ENCODE measurements around the gene RUFY3. TPM values are rescaled to one million over a fixed set of nuclear protein-coding genes. Genes with fewer than 3 reads are reported as not detected.
"Not testable (repeated sequence)": the region's sequence is repeated elsewhere in the genome, so short reads cannot be mapped to it uniquely, and the experiment has no call there.

The RUFY3 gene
- total and polyA plus RNA-seq, 2 of the 4 experiments (the other 2 are of a cell fraction) = 19.6 to 28.9 TPM

DNA sequence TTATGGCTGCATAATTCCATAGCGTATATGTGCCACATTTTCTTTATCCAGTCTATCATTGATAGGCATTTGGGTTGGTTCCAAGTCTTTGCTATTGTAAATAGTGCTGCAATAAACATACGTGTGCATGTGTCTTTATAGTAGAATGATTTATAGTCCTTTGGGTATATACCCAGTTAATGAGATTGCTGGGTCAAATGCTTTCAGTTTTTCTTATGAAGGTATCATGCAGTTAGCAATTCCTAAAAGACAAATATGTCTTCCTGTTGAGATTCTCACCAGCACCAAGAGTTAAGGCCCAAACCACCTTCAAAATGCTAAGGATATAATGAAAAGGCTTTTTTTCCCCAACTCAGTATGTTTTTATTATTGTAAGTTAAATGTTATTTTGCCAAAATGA, 19.2 kb upstream of the RUFY3 start:
- H2AK5ac ChIP-seq (ENCODE audit: low read depth, low read length); H3K9me1 ChIP-seq (ENCODE audit: insufficient read depth, low read length); H2BK15ac ChIP-seq (ENCODE audit: low read depth, low read length); H3K23ac ChIP-seq (ENCODE audit: low read depth, low read length); H4K5ac ChIP-seq (ENCODE audit: low read depth, low read length); POLR2A ChIA-PET (ENCODE audit: unreplicated experiment); ATAC-seq (ENCODE audit: low read depth); H3K27ac ChIP-seq (ENCODE audit: insufficient read depth, low read length); H3K4me3 ChIP-seq (ENCODE audit: insufficient read depth, low read depth, low read length); H3K18ac ChIP-seq (ENCODE audit: low read depth, low read length); dilution Hi-C loops (cut with HindIII; ENCODE audit: low sequenced_read_pairs, unreplicated experiment); H2BK20ac ChIP-seq (ENCODE audit: low read depth, low read length); H3K14ac ChIP-seq (replicated peaks; ENCODE audit: low read depth, low read length); in situ Hi-C loops (cut with MboI; ENCODE audit: low sequenced_read_pairs); BruUV-seq (replicated peaks); H2BK5ac ChIP-seq (ENCODE audit: low read depth, low read length, poor library complexity, severe bottlenecking); H2AK9ac ChIP-seq (replicated peaks; ENCODE audit: low read depth, low read length, poor library complexity); H4K91ac ChIP-seq (ENCODE audit: insufficient read depth, low read depth, low read length); H3K4me2 ChIP-seq (ENCODE audit: low read depth, low read length); H2AFZ ChIP-seq (replicated peaks; ENCODE audit: low read length, poor library complexity); CTCF ChIA-PET; H3K9me3 ChIP-seq (ENCODE audit: control insufficient read depth, insufficient read depth, low read length); H3K27me3 ChIP-seq (ENCODE audit: control insufficient read depth, insufficient read depth, low read length); H2BK120ac ChIP-seq (ENCODE audit: low read depth, low read length); H3K4me1 ChIP-seq (ENCODE audit: control insufficient read depth, insufficient read depth, low read length); intact Hi-C loops (cut with micrococcal nuclease); H4K20me1 ChIP-seq (ENCODE audit: insufficient read depth, low read length); DNase-seq; H3K4ac ChIP-seq (ENCODE audit: low read depth, low read length); H3K56ac ChIP-seq (ENCODE audit: extremely low read depth, insufficient read depth, low read length); H3K9ac ChIP-seq (ENCODE audit: low read depth, low read length); H3K36me3 ChIP-seq (ENCODE audit: control insufficient read depth, insufficient read depth, low read length); H4K8ac ChIP-seq (ENCODE audit: low read depth in 2 of 2, low read length in 2 of 2): not testable (repeated sequence)
- H3K79me1 ChIP-seq (ENCODE audit: low read depth in 1 of 2, low read length in 2 of 2) = peaks cover 10 to 21% of the 10 kb centered on the region in 2 experiments
- no CpG with 5 or more reads among the region's 2 CpGs for WGBS, 2 experiments (ENCODE audit: extremely low coverage in 2 of 2, insufficient read length in 1 of 2)

All from IMR-90 (cell line).